Nephron progenitor cell (in vitro differentiated cells): ENCODE data around the gene FBXL15.

ENCODE experiments used
- DNase-seq: peaks from one replicate; pipeline ENCODE4 v3.0.0; 2021
- H3K27ac Mint-ChIP-seq: 2 replicates; pipeline ENCODE4 v1.8.0; 2021; ENCODE audit warnings: mild to moderate bottlenecking, moderate library complexity, mixed read lengths
- H3K27me3 Mint-ChIP-seq: 2 replicates; pipeline ENCODE4 v1.8.0; 2021; ENCODE audit warnings: mild to moderate bottlenecking, low read depth, mixed read lengths; ENCODE audit not compliant: poor library complexity
- H3K36me3 Mint-ChIP-seq: 2 replicates; pipeline ENCODE4 v1.8.0; 2021; ENCODE audit warnings: low read depth, mixed read lengths
- H3K4me1 Mint-ChIP-seq: 2 replicates; pipeline ENCODE4 v1.8.0; 2021; ENCODE audit warnings: mixed read lengths
- H3K4me3 Mint-ChIP-seq: 2 replicates; pipeline ENCODE4 v1.8.0; 2021; ENCODE audit warnings: mild to moderate bottlenecking, moderate library complexity, mixed read lengths
- H3K9me3 Mint-ChIP-seq: 2 replicates; pipeline ENCODE4 v1.8.0; 2021; ENCODE audit warnings: mild to moderate bottlenecking, moderate library complexity, mixed read lengths
- CTCF ChIP-seq: fragments of 200-600 bp; sonication (generic); IDR thresholded peaks from 2 replicates; pipeline ENCODE4 v1.5.0; 2021; ENCODE audit warnings: antibody characterized with exemption

Gene FBXL15

GRCh38 chr10:102403115-102403514 is 17.5 kb upstream of the FBXL15 start:
- DNase-seq: no peak
- H3K9me3 Mint-ChIP-seq: no peaks in the 10 kb centered on the region
- H3K4me1 Mint-ChIP-seq: peaks cover 1% of the 10 kb centered on the region
- H3K36me3 Mint-ChIP-seq: no peaks in the 10 kb centered on the region
- peaks cover 26% of the 10 kb centered on the region for H3K27me3 Mint-ChIP-seq
- no peak overlapping the region for H3K4me3 Mint-ChIP-seq
- no peak for TF ChIP-seq CTCF
- H3K27ac Mint-ChIP-seq: no peak overlapping the region

GRCh38 chr10:102404361-102405107 is 16.1 kb upstream of the FBXL15 start:
- H3K4me3 Mint-ChIP-seq: no peak overlapping the region
- H3K4me1 Mint-ChIP-seq: peaks cover 8% of the 10 kb centered on the region
- no peak for DNase-seq
- peaks cover 37% of the 10 kb centered on the region for H3K27me3 Mint-ChIP-seq
- H3K9me3 Mint-ChIP-seq: no peaks in the 10 kb centered on the region
- no peak overlapping the region for H3K27ac Mint-ChIP-seq
- H3K36me3 Mint-ChIP-seq: no peaks in the 10 kb centered on the region
- TF ChIP-seq CTCF: no peak

- TF ChIP-seq CTCF: no peak
- H3K27me3 Mint-ChIP-seq: peaks cover 43% of the 10 kb centered on the region
- DNase-seq: no peak
- H3K36me3 Mint-ChIP-seq: no peaks in the 10 kb centered on the region
- H3K9me3 Mint-ChIP-seq: no peaks in the 10 kb centered on the region
- no peak overlapping the region for H3K27ac Mint-ChIP-seq
- H3K4me1 Mint-ChIP-seq: peaks cover 14% of the 10 kb centered on the region
- H3K4me3 Mint-ChIP-seq: no peak overlapping the region
Observed at GRCh38 chr10:102405108-102405571, 15.5 kb upstream of the FBXL15 start.

GRCh38 chr10:102405632-102406031 is 15.0 kb upstream of the FBXL15 start:
- TF ChIP-seq CTCF: no peak
- no peak for DNase-seq
- peaks cover 47% of the 10 kb centered on the region for H3K27me3 Mint-ChIP-seq
- H3K9me3 Mint-ChIP-seq: no peaks in the 10 kb centered on the region
- no peak overlapping the region for H3K4me3 Mint-ChIP-seq
- no peaks in the 10 kb centered on the region for H3K36me3 Mint-ChIP-seq
- no peak overlapping the region for H3K27ac Mint-ChIP-seq
- peaks cover 15% of the 10 kb centered on the region for H3K4me1 Mint-ChIP-seq

GRCh38 chr10:102406815-102407214 is 13.8 kb upstream of the FBXL15 start:
- no peaks in the 10 kb centered on the region for H3K36me3 Mint-ChIP-seq
- no peak for TF ChIP-seq CTCF
- H3K27ac Mint-ChIP-seq: no peak overlapping the region
- no peak for DNase-seq
- H3K27me3 Mint-ChIP-seq: peaks cover 59% of the 10 kb centered on the region
- no peaks in the 10 kb centered on the region for H3K9me3 Mint-ChIP-seq
- H3K4me3 Mint-ChIP-seq: no peak overlapping the region
- H3K4me1 Mint-ChIP-seq: peaks cover 24% of the 10 kb centered on the region
